Stimulated activated effector memory CD8-positive, alpha-beta T cell treated with anti-CD3 and anti-CD28 coated beads, Interleukin-12 subunit alpha, Interleukin-12 subunit beta, amount 100 ng/mL, for 72 hours (primary cell): ENCODE data around the gene TUBA3C.
"Not testable (repeated sequence)": the region's sequence is repeated elsewhere in the genome, so short reads cannot be mapped to it uniquely, and the experiment has no call there.

Experiments used
- ATAC-seq: fragments of 150-1000 bp; cut with Tn5 transposase; 2 replicates; pipeline ENCODE4 v1.10.0; 2021
- DNase-seq, 2 donors: peaks; one replicate each; pipeline ENCODE4 v3.0.0; 2021 to 2022; ENCODE audit warnings: low spot score in 2 of 2
- H3K27ac Mint-ChIP-seq: one replicate; pipeline ENCODE4 v1.8.0; 2022; ENCODE audit warnings: mild to moderate bottlenecking, mixed read lengths
- H3K36me3 Mint-ChIP-seq: one replicate; pipeline ENCODE4 v1.8.0; 2022; ENCODE audit warnings: mild to moderate bottlenecking, mixed read lengths
- H3K4me1 Mint-ChIP-seq: one replicate; pipeline ENCODE4 v1.8.0; 2022; ENCODE audit warnings: mixed read lengths
- H3K4me3 Mint-ChIP-seq: one replicate; pipeline ENCODE4 v1.8.0; 2022; ENCODE audit warnings: mild to moderate bottlenecking, mixed read lengths
- H3K9me3 Mint-ChIP-seq: one replicate; pipeline ENCODE4 v1.8.0; 2022; ENCODE audit warnings: mixed read lengths

The TUBA3C gene

DNA sequence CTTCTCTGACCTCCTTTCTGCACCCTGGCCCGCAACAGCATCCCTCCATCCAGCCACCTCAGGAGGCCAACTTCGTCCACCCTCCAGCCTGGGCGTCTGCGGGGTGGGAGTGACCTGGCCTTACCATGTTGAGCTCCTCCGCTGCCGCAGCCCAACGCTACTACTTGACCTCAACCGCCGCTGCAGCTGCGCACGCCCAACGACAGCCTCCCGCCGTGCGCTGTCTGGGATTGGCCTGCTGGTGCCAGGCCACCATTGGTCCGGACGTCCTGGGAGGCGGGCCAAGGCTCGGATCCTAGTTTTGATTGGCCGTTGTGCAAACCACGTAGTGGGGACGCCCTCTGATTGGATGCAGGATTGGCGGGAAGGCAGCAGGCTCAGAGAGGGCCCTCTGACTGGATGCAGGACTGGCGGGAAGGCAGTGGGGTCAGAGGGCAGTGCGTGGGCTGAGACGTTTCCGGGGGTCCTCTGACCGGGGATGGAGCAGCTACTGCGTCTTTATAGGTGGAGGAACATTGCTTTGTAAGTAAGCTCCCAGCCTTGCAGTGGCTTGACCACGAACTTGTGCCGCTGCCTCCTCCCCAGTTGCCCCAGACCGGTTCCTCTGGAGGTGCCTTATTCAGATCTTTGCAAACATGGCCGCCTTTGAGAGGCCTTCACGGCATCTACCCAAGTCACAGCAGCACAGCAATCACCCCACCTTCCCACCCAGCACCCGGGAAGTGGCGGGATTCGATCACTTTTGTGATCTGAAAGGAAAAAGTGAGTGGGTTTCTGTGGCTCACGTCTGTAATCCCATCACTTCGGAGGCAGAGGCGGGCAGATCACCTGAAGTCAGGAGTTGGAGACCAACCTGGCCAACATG lies at the start of gene TUBA3C:
TSS of gene TUBA3C (minus strand) at position 204 of the 865 bp plus-strand sequence. CDS start at position 127, 77 bp downstream.
- no peak within 1 kb of the TSS for H3K4me3 Mint-ChIP-seq
- DNase-seq = peak in 1 of 2 donors; percentile 17
- H3K36me3 Mint-ChIP-seq = no peaks in the 10 kb centered on the region
- ATAC-seq = no peak
- no peak within 1 kb of the TSS for H3K27ac Mint-ChIP-seq
- no peaks in the 10 kb centered on the region for H3K9me3 Mint-ChIP-seq
- H3K4me1 Mint-ChIP-seq = no peaks in the 10 kb centered on the region

DNA sequence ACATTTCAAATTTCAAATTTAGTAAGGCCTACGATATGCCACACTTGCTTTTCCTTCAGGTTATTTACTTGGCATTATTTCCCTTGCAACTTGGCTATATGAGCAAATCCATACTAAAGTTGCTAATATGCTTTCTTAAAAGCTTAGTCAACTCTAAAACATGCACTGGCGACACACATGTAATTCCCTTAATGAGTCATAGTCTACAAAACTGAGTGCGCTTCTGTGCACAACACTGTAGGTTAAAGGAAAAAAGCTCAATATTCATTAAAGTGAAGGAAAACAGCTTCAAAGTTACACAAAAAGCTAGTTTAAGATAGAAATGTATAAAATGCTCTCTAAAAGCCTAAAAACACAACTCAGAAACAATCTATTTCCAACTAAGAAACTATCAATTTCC lies 25.8 kb upstream of the TUBA3C start:
- H3K9me3 Mint-ChIP-seq, H3K4me1 Mint-ChIP-seq, DNase-seq, H3K4me3 Mint-ChIP-seq, H3K27ac Mint-ChIP-seq, ATAC-seq, H3K36me3 Mint-ChIP-seq: not testable (repeated sequence)

DNA sequence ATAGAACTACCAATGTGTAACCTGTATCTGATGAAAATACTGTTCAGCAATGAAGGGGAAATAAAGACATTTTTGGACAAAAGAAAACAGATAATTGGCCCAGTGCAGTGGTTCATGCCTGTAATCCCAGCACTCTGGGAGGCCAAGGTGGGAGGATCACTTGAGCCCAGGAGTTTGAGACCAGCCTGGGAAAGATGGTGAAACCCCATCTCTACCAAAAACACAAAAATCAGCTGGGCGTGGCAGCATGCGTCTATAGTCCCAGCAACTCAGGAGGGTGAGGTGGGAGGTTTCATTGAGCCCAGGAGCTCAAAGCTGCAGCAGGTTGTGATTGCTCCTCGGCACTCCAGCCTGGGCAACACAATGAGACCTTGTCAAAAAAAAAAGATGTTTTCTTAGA lies 11.0 kb upstream of the TUBA3C start:
- not testable (repeated sequence) for H3K36me3 Mint-ChIP-seq, ATAC-seq, DNase-seq, H3K4me3 Mint-ChIP-seq, H3K4me1 Mint-ChIP-seq, H3K27ac Mint-ChIP-seq, H3K9me3 Mint-ChIP-seq

DNA sequence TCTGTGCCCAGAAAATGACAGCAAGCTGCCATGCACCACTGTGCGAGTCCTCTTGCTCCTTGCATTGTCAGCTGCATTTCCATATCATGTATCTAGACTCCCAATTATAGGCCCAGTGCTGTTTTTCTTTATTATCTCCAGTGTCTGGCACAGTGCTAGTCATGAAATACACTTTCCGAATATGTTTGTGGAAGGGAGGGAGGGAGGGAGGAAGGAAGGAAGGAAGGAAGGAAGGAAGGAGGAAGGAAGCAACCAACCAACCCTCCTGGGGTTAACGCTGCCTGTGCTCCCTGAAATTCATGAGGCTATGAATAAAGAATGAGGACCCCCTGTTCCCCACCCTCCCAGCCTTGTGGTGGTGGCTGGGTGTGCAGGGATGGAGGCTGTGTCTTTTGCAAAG lies 8.3 kb upstream of the TUBA3C start:
- H3K36me3 Mint-ChIP-seq, ATAC-seq, H3K9me3 Mint-ChIP-seq, H3K27ac Mint-ChIP-seq, DNase-seq, H3K4me1 Mint-ChIP-seq, H3K4me3 Mint-ChIP-seq: not testable (repeated sequence)

DNA sequence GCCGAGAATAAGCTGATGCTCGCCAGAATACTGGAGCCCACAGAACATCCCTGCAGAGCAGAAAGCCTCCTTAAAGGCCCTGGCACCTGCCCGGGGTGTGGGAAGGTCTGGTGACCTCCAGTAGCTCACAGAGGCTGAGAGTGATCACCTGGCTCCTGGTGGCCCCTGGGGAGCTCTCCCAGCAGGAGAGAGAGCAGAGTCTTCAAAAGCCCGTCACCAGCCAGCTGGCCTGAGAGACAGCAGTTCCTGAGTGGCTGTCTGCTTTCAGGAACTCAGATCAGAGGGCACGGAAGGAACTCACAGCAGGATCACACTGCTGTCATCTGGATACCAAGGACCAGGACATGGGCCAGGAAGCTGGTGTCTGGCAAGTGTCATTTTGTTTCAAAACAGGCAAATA lies 7.7 kb upstream of the TUBA3C start:
- H3K36me3 Mint-ChIP-seq, H3K4me3 Mint-ChIP-seq, ATAC-seq, H3K4me1 Mint-ChIP-seq, DNase-seq, H3K9me3 Mint-ChIP-seq, H3K27ac Mint-ChIP-seq: not testable (repeated sequence)

DNA sequence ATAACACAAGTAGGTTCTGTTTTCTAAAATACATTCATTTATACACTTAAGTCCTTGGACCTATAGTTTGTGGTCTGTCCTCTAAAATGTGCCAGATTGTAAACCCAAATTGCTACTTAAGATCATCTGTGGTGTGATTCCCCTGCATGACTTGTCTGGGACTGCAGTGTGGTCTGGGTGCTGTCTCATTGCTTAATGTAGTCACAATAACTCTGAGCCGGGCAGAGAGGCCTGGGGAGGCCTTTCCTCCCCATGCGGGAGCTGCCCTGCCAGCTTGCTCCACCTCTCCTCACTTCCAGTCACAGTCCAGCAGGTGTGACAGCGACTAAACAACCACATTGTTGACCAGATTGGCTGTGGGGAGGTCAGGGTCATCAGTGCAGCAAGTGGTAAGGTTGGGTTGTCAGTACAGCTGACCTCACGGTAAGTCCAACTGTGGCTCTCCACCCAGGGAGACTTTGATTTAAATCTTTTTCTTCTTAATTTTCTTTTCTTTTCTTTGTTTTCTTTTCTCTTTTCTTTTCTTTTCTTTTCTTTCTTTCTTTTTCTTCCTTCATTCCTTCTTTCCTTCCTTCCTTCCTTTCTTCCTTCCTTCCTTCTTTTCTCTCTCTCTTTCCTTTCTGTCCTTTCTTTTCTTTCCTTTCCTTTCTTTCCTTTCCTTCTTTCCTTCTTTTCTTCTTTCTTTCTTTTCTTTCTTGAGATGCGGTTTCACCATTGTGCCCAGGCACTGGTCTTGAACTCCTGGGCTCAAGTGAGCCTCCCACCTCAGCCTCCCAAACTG lies 4.4 kb upstream of the TUBA3C start:
- Mint-ChIP-seq H3K4me1 (no peaks in the 10 kb centered on the region), H3K36me3 (no peaks in the 10 kb centered on the region), H3K4me3 (no peak overlapping the region), H3K27ac (no peak overlapping the region), H3K9me3 (peaks cover 2% of the 10 kb centered on the region)
- peak; percentile 70 for ATAC-seq
- peak in 1 of 2 donors; percentile 44 for DNase-seq

DNA sequence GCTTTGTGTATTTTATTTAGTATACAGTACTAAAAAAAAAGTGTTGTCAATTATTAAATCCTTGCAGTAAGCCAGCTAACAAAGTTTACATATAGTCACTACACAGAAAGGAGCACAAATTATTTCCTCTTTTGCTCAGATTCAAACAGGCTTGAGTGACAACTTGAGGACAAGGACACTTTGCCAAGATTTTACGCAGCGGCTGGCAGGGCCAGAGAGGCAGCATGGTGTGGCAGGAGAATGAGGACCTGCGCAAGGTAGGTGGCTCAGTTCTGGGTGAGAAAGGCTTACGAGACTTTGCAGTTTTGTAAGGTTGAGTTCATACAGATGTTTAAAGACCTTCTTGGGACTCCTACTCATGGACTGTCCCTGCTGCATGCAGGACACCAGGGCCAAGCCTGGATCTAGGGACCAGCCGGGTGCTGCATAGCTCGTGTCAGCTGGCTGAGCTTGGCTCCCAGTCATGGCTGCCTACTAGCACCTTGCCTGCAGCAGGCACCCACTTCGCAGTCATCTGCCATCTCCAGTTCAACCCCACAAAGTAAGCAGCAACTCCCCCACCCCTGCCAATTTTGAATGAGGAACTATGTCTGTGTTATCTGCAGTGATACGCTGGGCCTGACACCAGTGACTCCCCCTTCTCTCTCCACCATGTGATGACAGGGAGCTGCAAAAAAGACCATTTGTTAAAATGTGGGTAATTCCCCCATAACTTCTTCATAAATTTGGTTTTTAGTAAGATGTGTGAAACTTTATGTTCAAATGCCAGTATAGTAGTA lies 3.7 kb upstream of the TUBA3C start:
- H3K27ac Mint-ChIP-seq = no peak overlapping the region
- DNase-seq (peak in 1 of 2 donors; percentile 40), ATAC-seq (peak; percentile 31)
- H3K4me3 Mint-ChIP-seq = no peak overlapping the region
- H3K36me3 Mint-ChIP-seq = no peaks in the 10 kb centered on the region
- H3K4me1 Mint-ChIP-seq = no peaks in the 10 kb centered on the region
- peaks cover 2% of the 10 kb centered on the region for H3K9me3 Mint-ChIP-seq

DNA sequence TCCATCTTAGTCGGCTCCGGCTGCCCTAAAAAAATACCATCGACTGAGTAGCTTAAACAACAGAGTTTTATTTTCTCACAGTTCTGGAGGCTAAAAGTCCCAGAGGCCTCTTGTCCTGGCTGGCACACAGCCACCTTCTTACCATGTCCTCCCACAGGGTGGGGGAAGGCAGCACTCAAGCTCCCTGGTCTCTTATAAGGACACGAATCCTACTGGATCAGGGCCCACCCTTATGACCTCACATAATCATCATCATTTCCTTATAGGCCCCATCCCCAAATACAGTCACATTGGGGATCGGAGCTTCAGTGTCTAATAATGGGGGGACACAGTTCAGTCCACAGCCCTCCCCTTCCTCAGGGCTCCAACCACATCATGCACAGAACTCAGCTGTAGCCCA lies 2.6 kb upstream of the TUBA3C start:
- Mint-ChIP-seq H3K4me3 (no peak overlapping the region), H3K36me3 (no peaks in the 10 kb centered on the region), H3K27ac (no peak overlapping the region), H3K9me3 (no peaks in the 10 kb centered on the region), H3K4me1 (no peaks in the 10 kb centered on the region)
- DNase-seq = peak in 1 of 2 donors; percentile 35
- ATAC-seq = no peak

DNA sequence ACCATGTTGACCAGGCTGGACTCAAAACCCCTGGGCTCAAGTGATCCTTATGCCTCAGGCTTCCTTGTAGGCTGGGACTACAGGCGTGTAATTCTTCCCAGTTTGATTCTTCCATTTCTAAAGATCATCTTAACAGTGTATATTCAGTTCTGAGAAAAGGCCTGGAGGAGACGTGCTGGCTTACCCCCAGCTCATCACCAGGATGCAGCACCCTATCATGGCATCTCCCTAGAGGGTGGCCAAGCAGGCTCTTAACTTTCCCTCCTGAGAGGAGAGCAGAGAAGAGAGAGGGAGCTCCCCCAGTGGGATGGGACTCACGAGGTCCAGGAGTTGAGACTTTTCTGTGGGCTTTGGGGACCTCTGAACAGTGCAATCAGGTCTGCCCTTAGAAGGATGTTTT lies 2.1 kb upstream of the TUBA3C start:
- H3K36me3 Mint-ChIP-seq = no peaks in the 10 kb centered on the region
- no peak for DNase-seq
- H3K4me1 Mint-ChIP-seq = no peaks in the 10 kb centered on the region
- no peaks in the 10 kb centered on the region for H3K9me3 Mint-ChIP-seq
- no peak for ATAC-seq
- H3K27ac Mint-ChIP-seq = no peak overlapping the region
- no peak overlapping the region for H3K4me3 Mint-ChIP-seq

DNA sequence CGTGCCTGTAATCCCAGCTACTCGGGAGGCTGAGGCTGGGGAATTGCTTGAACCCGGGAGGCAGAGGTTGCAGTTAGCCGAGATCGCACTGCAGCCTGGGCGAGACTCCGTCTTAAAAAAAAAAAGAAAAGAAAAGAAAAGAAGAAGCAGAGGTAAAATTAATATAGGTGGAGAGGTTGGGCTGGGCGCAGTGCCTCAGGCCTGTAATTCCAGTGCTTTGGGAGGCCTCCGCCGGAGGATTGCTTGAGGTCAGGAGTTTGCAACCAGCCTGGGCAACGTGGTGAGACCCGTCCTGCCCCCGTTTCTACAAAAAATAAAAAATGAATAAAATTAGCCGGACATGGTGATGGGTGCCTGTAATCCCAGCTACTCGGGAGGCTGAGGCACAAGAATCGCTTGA lies 912 bp upstream of the TUBA3C start:
- Mint-ChIP-seq H3K4me1 (no peaks in the 10 kb centered on the region), H3K27ac (no peak overlapping the region), H3K9me3 (no peaks in the 10 kb centered on the region), H3K4me3 (no peak overlapping the region), H3K36me3 (no peaks in the 10 kb centered on the region)
- DNase-seq = peak in 1 of 2 donors; percentile 6
- ATAC-seq = no peak

DNA sequence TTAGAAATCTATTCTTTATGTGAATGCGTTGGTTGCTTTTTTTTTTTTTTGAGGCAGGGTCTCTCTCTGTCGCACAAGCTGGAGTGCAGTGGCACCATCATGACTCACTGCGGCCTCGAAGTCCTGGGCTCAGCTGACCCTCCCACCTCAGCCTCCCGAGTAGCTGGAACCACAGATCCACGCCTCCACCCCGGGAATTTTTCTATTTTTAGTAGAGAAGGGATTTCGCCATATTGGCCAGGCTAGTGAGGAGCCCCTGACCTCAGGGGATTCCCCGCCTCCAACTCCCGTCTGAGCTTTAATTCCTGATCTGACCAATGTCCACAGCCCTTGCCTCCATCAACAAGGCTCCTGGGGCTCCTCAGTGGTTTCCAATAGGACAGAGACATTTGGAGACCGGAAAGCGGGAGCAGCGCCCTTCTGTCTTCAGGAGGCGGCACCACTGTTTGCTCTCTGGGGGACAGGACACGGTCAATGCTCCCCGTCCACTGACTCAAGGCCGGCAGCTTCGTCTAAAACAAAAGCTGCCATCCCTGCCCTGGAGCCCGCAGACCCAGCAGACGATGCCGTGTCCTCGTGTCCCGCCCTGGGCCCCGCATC lies 503 bp downstream of the TUBA3C start:
- no peaks in the 10 kb centered on the region for H3K9me3 Mint-ChIP-seq
- no peak overlapping the region for H3K4me3 Mint-ChIP-seq
- DNase-seq = peak in 1 of 2 donors; percentile 13
- no peak overlapping the region for H3K27ac Mint-ChIP-seq
- H3K4me1 Mint-ChIP-seq = no peaks in the 10 kb centered on the region
- no peaks in the 10 kb centered on the region for H3K36me3 Mint-ChIP-seq
- no peak for ATAC-seq

DNA sequence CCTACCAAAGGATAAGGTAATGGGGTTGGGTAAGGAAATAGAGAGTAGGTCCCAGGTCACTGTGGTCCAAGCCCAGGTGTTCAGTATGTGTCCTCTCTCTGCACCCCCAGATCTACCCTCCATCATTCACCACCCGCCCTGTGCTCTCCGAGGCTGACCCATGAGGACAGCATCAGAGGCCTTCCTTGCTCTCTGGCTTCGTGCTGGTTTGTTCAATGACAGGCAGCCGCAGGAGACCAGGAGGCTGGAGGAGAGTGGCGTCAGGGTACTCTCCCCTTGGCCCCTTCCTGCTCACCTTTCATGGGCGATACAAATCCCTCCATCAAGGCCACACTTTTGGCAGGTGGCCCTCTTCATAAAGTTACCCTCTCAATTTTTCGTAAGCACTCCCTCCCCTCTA lies 1.7 kb downstream of the TUBA3C start:
- Mint-ChIP-seq H3K4me3 (no peak overlapping the region), H3K4me1 (no peaks in the 10 kb centered on the region), H3K9me3 (no peaks in the 10 kb centered on the region), H3K36me3 (no peaks in the 10 kb centered on the region), H3K27ac (no peak overlapping the region)
- DNase-seq = no peak
- ATAC-seq = no peak

DNA sequence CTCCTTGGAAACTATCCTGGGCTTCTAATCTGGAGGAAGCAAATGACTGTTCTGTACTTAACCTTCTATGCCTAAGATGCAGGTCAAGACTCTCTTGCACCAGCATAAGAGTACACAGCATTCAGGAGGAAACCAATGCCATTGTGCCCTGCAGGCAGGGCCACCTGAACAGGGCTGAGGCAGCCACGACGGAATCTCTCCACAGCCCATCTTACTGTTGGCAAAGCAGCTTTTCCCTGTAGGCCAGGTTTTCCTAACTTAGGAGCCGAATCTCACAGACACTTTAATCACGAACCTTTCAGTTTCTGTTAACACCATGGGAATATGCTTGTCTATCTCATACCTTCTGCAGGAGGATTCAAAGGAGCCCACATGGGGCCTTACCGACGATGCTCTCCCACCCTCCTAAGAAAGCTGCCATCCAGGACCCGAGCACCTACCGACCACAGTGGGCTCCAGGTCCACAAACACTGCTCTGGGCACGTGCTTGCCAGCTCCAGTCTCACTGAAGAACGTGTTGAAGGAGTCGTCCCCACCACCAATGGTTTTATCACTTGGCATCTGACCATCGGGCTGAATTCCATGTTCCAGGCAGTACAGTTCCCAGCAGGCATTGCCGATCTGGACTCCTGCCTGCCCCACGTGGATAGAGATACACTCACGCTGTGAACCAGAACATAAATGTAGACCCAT lies 2.6 kb downstream of the TUBA3C start:
- no peak for ATAC-seq
- H3K36me3 Mint-ChIP-seq = no peaks in the 10 kb centered on the region
- H3K4me3 Mint-ChIP-seq = no peak overlapping the region
- no peak overlapping the region for H3K27ac Mint-ChIP-seq
- H3K9me3 Mint-ChIP-seq = no peaks in the 10 kb centered on the region
- DNase-seq = no peak
- no peaks in the 10 kb centered on the region for H3K4me1 Mint-ChIP-seq

DNA sequence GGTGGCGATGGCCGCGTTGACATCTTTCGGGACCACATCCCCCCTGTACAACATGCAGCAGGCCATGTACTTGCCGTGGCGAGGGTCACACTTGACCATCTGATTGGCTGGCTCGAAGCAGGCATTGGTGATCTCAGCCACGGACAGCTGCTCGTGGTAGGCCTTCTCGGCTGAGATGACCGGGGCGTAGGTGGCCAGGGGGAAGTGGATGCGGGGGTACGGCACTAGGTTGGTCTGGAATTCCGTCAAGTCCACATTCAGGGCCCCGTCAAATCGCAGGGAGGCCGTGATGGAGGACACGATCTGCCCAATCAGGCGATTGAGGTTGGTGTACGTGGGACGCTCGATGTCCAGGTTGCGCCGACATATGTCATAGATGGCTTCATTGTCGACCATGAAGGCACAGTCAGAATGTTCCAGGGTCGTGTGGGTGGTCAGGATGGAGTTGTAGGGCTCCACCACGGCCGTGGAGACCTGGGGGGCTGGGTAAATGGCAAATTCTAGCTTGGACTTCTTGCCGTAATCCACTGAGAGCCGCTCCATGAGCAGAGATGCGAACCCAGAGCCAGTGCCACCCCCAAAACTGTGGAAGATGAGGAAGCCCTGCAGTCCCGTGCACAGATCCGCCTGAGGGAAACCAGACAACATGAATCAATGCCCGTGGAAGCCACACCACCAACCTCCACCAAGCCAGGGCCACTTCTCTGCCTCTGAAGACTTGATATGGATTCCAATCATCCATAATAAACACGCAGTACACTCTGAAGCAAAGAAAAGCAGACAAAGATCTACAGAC lies 4.4 kb downstream of the TUBA3C start:
- not testable (repeated sequence) for H3K4me3 Mint-ChIP-seq, DNase-seq, H3K27ac Mint-ChIP-seq, H3K9me3 Mint-ChIP-seq, ATAC-seq, H3K36me3 Mint-ChIP-seq, H3K4me1 Mint-ChIP-seq
